GM12892 (cell line): ENCODE measurements around the gene DLGAP1.

Source experiments
- DNase-seq: peaks from one replicate; pipeline ENCODE4 v3.0.0; 2011; ENCODE audit not compliant: insufficient read length
- FAIRE-seq: peaks from 2 replicates; lab custom pipeline; 2011; peaks lifted over from hg19 to GRCh38; lab: Jason Lieb, UNC
- POLR2A ChIP-seq: IDR thresholded peaks from 2 replicates; pipeline ENCODE4 v1.6.1; 2011; ENCODE audit warnings: low read depth, low read length, control low read depth
- POLR2AphosphoS5 ChIP-seq: IDR thresholded peaks from 2 replicates; pipeline ENCODE4 v1.6.1; 2011; ENCODE audit warnings: low read depth, low read length, control low read depth
- TAF1 ChIP-seq: IDR thresholded peaks from 2 replicates; pipeline ENCODE4 v1.6.1; 2011; ENCODE audit warnings: low read depth, mild to moderate bottlenecking, control low read depth, low read length, borderline replicate concordance

The DLGAP1 gene

DNA sequence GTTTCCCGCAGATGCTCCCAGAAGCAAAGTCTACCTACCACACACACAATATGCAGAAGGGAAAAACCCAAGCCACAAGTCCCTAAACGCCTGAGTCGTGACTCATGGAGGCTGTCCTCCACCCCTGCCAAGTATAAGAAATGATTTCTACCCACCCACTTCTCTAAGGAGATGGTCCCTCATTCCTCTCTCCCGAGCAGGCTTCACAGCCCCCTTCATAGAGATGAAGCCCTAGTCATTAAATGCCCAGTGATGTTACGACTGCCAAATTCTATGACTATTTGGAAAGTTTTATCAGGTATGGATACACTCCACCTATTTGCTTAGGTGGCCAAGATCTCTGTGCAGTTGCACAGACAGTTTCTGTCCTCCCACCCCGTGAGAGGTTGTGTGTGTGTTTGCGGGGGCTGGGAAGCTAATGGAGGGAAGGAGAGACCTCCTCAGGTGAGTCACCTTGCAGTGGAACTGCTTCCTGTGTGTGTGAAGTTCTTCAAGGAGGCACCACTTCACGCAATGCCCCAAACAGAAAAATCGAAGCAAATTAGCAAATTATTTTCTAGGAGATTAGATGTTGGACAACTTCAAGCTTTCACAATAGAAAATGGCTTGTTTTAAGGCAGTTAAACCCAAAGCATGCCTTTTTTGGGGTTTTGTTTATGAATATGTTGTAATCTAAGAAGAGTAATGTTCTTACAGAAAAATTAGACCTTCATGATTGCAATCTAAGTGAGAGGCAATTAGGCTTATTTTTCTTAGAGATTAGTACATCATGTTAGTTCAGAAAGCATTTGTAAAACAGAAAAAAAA lies 830.0 kb downstream of the DLGAP1 start:
- DNase-seq (no peak), FAIRE-seq (no peak)
- TF ChIP-seq POLR2A (no peak), POLR2AphosphoS5 (no peak), TAF1 (no peak)

DNA sequence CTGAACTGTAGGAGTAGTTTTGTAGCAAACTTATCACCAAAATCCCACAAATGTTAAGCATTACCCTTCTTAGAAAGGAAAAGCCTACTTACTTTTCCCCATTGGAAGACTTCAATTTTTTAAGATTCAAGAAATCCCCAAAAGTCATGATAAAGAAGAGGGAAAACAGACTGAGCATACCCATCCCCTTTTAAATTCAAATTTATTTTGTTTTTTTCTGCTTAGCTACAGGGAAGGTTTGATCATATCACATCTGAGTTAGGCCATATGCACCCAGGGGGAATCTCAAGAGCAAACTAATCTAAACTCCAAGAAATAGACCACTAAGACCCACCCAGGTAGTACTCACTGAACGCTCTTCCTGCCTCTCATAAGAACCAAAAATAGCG lies 830.6 kb downstream of the DLGAP1 start:
- no peak for FAIRE-seq
- DNase-seq, result no peak
- TF ChIP-seq POLR2A (no peak), POLR2AphosphoS5 (no peak), TAF1 (no peak)

DNA sequence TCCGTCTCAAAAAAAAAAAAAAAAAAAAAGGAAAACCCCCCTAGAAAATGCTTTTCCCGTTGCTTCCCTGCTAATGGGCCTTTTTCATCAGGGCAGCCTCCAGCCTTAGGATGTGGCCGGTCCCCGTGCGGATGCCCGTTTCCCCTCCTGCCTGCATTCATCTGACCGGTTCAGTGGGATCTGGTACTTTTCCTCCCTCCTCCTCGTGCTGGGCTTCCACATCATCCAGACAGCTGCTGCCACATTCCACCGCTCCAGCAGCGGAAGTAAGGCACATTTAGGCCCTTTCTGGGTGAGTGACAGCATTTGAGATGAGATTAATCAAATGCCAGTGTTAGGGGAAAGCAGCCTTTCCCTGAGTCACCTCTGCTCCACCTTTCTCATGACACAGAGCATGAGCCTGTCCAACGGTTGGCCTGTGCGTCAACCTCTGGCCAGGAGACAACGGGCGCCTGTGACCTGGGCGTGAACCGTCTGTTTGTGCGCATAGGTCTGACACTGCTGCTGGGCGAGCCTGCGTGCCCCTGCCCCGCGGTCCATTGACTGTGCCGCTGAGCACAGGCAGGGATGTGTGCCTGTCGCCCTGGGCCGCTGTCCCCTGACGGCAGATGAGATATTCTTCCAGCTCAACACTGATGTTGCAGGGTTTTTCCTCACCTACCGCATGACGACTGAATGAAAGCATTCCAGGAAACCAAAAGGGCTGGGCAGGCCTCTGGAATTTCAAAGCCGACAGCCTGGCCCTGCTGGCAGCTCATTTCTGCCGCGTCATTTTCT lies 831.1 kb downstream of the DLGAP1 start:
- DNase-seq, result no peak
- no peak for FAIRE-seq

DNA sequence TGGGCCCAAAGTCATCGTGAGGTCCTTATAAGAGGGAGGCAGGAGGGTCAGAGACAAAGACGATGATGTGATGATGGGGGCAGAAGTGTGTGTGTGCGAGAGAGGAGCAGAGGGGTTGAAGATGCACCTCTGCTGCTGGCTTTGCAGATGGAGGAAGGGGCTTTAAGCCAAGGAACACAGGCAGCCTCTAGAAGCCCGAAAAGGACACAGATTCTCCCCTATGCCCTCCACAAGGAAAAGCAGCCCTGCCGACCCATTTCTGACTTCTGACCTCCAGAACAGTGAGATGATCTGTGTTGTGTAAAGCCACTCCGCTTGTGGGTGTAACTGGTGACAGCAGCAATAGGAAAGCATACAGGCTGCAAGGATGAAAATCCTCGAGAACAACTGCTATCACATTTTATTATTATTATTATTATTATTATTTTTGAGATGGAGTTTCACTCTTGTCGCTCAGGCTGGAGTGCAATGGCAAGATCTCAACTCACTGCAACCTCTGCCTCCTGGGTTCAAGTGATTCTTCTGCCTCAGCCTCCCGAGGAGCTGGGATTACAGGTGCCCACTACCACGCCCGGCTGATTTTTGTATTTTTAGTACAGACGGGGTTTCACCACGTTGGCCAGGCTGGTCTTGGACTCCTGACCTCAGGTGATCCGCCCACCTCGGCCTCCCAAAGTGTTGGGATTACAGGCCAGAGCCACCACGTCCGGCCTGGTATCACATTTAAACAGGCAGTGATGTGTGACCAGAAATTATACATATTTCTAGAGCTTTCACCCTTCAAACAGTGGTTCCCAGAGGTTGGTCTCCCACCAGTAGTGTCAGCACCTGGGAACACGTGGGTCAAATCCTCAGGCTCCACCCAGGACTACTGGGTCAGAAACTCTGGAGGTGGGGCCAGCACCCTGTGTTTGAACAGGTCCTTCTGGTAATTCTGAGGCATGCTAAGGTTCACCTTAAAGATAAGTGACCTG lies 834.7 kb downstream of the DLGAP1 start:
- TF ChIP-seq POLR2AphosphoS5 (no peak), POLR2A (no peak), TAF1 (no peak)
- DNase-seq (no peak), FAIRE-seq (no peak)

More for the DNA sequence above, 831.1 kb downstream of the DLGAP1 start:
- TF ChIP-seq POLR2A (no peak), POLR2AphosphoS5 (no peak), TAF1 (no peak)

DNA sequence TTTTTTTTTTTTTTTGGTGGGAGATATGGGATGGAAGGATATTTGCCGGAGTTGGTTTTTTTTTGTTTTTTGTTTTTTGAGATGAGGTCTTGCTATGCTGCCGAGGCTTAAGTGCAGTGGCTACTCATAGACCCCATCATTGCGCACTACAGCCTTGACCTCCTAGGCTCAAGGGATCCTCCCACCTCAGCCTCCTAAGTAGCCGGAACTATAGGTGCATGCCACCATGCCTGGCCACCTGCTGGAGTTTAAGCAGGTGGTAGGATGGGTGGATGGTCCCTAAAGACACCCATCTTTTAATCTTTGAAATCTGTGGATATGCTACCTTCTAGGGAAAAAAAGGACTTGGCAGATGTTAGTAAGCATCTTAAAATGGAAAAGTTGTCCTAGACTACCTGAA lies 835.4 kb downstream of the DLGAP1 start:
- FAIRE-seq (no peak), DNase-seq (no peak)
- TF ChIP-seq POLR2A, result no peak
- TF ChIP-seq POLR2AphosphoS5, result no peak
- TF ChIP-seq TAF1, result no peak

DNA sequence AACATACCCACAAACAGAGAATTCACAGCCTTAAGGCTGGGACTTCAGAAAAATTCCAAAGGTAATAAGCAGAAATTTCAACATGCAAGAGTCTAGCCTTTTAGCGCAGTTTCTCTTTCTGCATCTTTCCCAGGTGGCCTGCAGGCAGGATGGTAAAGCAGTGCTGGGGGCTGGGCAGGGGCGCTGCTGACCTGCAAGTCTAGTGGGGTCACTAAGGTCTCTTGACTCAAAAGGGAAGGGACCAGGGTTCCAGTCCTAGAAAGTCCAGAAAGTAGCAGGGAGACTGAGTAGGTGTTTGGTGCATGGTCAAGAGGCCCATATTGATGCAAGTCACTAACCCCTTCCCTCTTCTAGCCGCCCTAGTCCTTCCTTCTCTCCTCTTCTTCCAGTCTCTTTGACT lies 835.9 kb downstream of the DLGAP1 start:
- no peak for FAIRE-seq
- no peak for DNase-seq

DNA sequence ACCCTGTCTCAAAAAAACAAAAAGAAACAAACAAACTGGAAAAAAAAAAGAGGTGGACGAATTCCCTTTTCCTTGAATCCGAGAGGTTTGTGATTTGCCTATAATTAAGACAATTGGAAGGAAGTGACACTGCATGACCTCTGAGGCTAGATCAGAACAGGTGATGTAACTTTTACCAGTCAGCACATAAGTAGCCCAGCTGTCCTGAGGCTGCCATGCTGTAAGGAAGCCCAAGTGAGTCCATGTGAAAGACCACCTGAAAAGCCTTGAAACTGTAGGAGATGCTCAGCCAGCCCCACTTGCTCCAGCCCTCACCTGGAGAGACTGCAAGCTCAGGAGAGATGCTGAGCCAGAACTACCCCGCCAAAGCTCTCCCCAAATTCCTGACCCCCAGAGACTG lies 838.4 kb downstream of the DLGAP1 start:
- DNase-seq, result no peak
- FAIRE-seq, result no peak
- TF ChIP-seq TAF1 (no peak), POLR2A (no peak), POLR2AphosphoS5 (no peak)

More for the DNA sequence above, 835.9 kb downstream of the DLGAP1 start:
- TF ChIP-seq POLR2A (no peak), POLR2AphosphoS5 (no peak), TAF1 (no peak)

DNA sequence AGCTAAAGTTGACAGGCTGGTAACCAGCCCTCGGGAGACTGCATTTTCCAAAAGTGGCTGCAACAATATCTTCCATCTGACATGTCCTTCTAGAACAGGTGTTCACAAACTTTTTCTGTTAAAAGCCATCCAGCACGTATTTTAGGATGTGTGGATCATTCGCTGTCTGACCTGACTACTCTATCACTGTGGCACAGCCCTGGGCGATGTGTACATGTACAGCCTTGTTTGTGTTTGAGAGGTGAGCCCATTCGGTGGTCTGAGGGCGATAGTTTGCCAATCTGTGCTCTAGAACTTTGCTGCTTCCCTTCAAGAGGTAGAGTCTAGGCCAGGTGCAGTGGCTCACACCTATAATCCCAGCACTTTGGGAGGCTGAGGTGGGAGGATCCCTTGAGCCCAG lies 839.0 kb downstream of the DLGAP1 start:
- TF ChIP-seq TAF1 (no peak), POLR2AphosphoS5 (no peak), POLR2A (no peak)
- DNase-seq, result no peak
- no peak for FAIRE-seq

DNA sequence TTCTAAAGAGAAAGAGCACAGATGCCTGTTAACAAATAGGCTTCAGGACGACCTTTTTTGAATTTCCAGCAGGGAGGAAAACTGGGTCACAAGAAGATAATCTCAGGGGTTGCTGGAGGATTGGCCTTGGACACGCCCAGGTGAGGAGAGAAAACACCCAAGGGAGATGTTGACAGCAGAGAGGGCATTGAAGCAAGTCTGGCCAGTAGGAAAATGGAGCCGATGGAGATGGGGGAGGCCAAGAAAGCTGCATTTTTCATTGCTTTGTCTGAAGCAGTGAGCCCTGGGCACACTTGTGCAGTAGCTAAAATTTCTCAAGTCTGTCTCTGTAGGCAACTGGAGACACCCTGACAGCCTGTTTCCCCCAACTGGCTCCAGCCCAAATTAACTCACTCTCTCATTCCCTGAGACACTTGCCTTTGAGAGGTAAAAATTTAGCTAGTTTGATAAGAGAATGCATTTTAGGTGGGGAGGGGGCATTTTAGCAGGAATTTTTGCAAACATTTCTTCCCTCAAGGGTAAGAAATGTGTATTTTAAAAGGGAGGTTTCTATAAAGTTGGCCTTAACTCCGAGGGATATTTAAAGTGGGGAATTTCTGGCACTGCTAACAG lies 839.6 kb downstream of the DLGAP1 start:
- TF ChIP-seq POLR2A, result no peak
- TF ChIP-seq TAF1, result no peak
- no peak for TF ChIP-seq POLR2AphosphoS5
- FAIRE-seq (no peak), DNase-seq (no peak)

DNA sequence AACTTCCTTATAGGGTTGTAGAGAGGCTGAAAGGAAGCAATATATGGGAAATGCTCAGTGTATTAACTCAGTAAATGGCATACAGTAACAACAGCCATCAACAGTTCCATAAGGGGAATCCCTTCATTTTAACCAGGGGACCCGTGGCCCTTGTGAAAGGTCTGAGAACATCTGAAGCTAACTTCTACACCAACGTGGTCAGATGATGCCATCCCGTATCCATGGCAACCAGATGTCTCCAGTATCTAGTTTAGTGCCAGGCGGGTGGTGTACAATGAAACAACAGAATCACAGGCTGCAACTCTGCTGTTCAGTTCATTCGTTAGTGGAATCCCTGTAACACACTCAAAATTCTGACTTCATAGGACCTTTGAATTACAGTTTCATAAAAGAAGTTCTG lies 842.8 kb downstream of the DLGAP1 start:
- FAIRE-seq (no peak), DNase-seq (no peak)
- no peak for TF ChIP-seq POLR2AphosphoS5
- TF ChIP-seq TAF1, result no peak
- TF ChIP-seq POLR2A, result no peak
